ENCODE measurements around the gene PHLDB2. TPM values are rescaled to one million over a fixed set of nuclear protein-coding genes. Genes with fewer than 3 reads are reported as not detected.

Gene PHLDB2
- total RNA-seq, 4 donors from 2014 or later: 81.6 to 171 (median 88.2) TPM

DNA sequence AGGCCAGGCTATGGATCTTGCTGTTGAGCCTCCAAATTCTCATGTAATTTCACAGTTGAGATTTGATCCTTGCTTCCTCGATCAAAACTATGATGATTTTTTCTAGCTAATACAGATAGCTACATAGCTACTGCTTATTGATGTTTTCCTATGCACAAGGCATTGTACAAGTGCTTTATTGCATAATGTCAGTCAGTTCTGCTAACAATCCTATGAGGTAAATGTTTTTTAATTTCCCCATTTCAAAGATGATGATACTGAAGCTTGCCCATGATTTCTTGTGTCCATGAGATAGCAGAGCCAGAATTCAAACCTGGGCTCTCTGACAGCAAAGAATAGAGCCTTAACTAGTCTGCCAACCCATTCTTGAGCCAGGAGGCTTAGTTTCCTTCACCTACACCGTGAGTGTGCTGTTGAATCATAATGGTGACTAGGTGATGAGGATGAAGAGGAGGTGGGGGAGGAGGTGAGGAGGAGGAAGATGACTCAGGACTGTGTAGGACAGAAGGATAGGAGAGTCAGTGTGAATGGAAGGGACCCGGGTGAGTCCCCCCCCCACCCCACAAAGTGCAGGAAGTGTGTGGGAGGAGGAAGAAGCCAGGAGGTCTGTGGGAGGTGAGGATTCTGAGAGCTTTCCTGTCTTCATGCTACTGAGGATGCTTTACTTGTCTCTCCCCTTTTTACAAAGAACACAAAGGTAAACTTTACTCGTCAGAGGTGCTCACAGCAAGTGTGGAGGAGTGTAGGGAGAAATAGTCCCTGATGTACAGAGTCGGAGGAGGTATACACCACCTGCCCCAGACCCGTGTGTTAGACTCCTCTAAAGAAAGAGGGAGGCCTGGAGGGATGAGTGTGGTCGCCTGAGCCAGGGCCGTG is 143.3 kb downstream of the PHLDB2 start:
- no peak for DNase-seq (ENCODE audit: low spot score in 2 of 2)
- Histone ChIP-seq H3K27ac (no peak overlapping the region), H3K4me3 (no peak overlapping the region), H3K36me3 (no peaks in the 10 kb centered on the region), H3K9me3 (no peaks in the 10 kb centered on the region), H3K27me3 (peaks cover 0 to 10% of the 10 kb centered on the region in 2 donors), H3K4me1 (peaks cover 0 to 18% (median 3%) of the 10 kb centered on the region in 4 donors)
- TF ChIP-seq EP300 (IDR thresholded peaks at IDR 0.05): no peak
- TF ChIP-seq POLR2A (IDR thresholded peaks at IDR 0.05): no peak
- TF ChIP-seq CTCF (IDR thresholded peaks at IDR 0.05): no peak
- 71 to 73% methylated on average over 8 of the region's 8 CpGs for WGBS, 2 donors

GRCh38 chr3:112003321-112004080 is 144.4 kb downstream of the PHLDB2 start:
- no peaks in the 10 kb centered on the region for H3K36me3 ChIP-seq
- TF ChIP-seq CTCF (IDR thresholded peaks at IDR 0.05): no peak
- TF ChIP-seq EP300 (IDR thresholded peaks at IDR 0.05): no peak
- TF ChIP-seq POLR2A (IDR thresholded peaks at IDR 0.05): no peak
- WGBS, 2 donors: 78 to 83% methylated on average over 4 of the region's 4 CpGs
- H3K9me3 ChIP-seq: no peaks in the 10 kb centered on the region
- no peak for DNase-seq (ENCODE audit: low spot score in 2 of 2)
- H3K4me1 ChIP-seq: peaks cover 0 to 23% (median 3%) of the 10 kb centered on the region in 4 donors
- no peak overlapping the region for H3K4me3 ChIP-seq
- no peak overlapping the region for H3K27ac ChIP-seq
- H3K27me3 ChIP-seq: peaks cover 0 to 6% of the 10 kb centered on the region in 2 donors

DNA sequence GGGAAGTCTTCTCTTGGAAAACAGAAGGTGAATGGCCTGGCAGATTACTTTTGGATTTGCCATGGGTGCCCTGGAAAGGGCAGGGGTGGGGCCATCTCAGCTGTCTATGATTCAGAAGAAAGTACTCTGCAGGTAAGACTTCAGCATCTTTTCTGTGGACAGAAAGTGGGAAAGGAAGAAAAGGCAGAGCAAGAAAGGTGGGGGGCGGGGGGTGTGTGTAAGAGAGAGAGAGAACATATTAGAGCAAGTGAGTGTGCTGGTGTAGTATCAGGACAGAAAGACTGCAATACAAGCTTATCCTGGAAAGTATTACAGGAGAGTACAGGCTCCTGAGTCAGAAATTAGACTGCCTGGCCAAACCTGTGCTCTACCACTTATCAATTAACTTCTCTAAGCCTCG is 145.1 kb downstream of the PHLDB2 start:
- WGBS, 2 donors: 87 to 88% methylated on average over 2 of the region's 2 CpGs
- Histone ChIP-seq H3K36me3 (no peaks in the 10 kb centered on the region), H3K4me1 (peaks cover 0 to 17% (median 2%) of the 10 kb centered on the region in 4 donors), H3K27me3 (peaks cover 0 to 5% of the 10 kb centered on the region in 2 donors), H3K4me3 (no peak overlapping the region), H3K9me3 (no peaks in the 10 kb centered on the region), H3K27ac (no peak overlapping the region)
- no peak for TF ChIP-seq EP300 (IDR thresholded peaks at IDR 0.05)
- TF ChIP-seq POLR2A (IDR thresholded peaks at IDR 0.05): no peak
- TF ChIP-seq CTCF (IDR thresholded peaks at IDR 0.05): no peak
- DNase-seq (ENCODE audit: low spot score in 2 of 2): no peak

DNA sequence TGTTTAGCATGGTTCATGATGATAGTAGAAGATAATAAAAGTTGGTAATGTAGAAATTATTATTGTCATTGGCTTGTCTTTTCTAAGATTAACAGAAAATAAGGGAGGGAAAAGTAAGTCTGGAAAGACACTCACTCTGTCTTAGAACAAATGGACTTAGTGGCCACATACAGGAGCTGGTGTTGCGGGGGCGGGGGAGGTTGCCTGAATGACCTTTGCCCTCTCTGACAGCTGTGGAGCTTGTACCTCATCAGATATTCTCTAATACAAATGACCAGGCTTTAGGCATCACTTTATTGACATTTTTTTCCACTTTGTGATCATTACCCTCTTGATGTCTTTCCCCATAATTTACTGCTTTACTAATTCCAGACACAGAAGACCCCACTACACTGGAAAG is 145.6 kb downstream of the PHLDB2 start:
- 83 to 88% methylated on average over 2 of the region's 2 CpGs for WGBS, 2 donors
- DNase-seq (ENCODE audit: low spot score in 2 of 2): no peak
- Histone ChIP-seq H3K4me1 (peaks cover 0 to 12% (median 0%) of the 10 kb centered on the region in 4 donors), H3K36me3 (no peaks in the 10 kb centered on the region), H3K27me3 (no peaks in the 10 kb centered on the region), H3K4me3 (no peak overlapping the region), H3K27ac (no peak overlapping the region), H3K9me3 (no peaks in the 10 kb centered on the region)
- TF ChIP-seq EP300 (IDR thresholded peaks at IDR 0.05): no peak
- TF ChIP-seq CTCF (IDR thresholded peaks at IDR 0.05): no peak
- TF ChIP-seq POLR2A (IDR thresholded peaks at IDR 0.05): no peak
